ENCODE data around the gene GFAP. TPM values are rescaled to one million over a fixed set of nuclear protein-coding genes. Genes with fewer than 3 reads are reported as not detected.

Gene GFAP
- total RNA-seq, 2 experiments from 2014 or later = not detected

- no peaks in the 10 kb centered on the region for H3K36me3 ChIP-seq (ENCODE audit: insufficient read depth, low read length)
- no peaks in the 10 kb centered on the region for H3K9me3 Mint-ChIP-seq
- no peak overlapping the region for H3K4me3 ChIP-seq (ENCODE audit: low read length)
- H3K36me3 Mint-ChIP-seq (ENCODE audit: low read depth) = no peaks in the 10 kb centered on the region
- POLR2A ChIA-PET = no interaction called here
- H3K9me3 ChIP-seq (ENCODE audit: control insufficient read depth in 1 of 2, insufficient read depth in 1 of 2, low read length in 2 of 2) = no peaks in the 10 kb centered on the region
- CTCF ChIA-PET = no interaction called here
- intact Hi-C loops (cut with DNase I, micrococcal nuclease) = loop anchor here in 1 of 2 experiments (10.0 kb wide), 1 partner anchor 267 kb away; no protein-coding TSS in a partner anchor
- ATAC-seq (ENCODE audit: poor library complexity) = no peak
- DNase-seq = no peak
- TF ChIP-seq CTCF (IDR thresholded peaks at IDR 0.05) = no peak
- no peak overlapping the region for H3K4me3 Mint-ChIP-seq
- no peaks in the 10 kb centered on the region for H3K27me3 ChIP-seq (ENCODE audit: control insufficient read depth in 1 of 2, insufficient read depth in 2 of 2, low read length in 2 of 2)
- H3K4me1 ChIP-seq (ENCODE audit: insufficient read depth, low read length) = no peaks in the 10 kb centered on the region
- no peak overlapping the region for H3K27ac ChIP-seq (ENCODE audit: low read depth in 1 of 2, low read length in 2 of 2)
- no peak overlapping the region for H3K27ac Mint-ChIP-seq
- no peaks in the 10 kb centered on the region for H3K27me3 Mint-ChIP-seq
- H3K4me1 Mint-ChIP-seq (ENCODE audit: low read depth) = no peaks in the 10 kb centered on the region
These were observed 12.8 kb upstream of the GFAP start for GRCh38 chr17:44928136-44928535.

DNA sequence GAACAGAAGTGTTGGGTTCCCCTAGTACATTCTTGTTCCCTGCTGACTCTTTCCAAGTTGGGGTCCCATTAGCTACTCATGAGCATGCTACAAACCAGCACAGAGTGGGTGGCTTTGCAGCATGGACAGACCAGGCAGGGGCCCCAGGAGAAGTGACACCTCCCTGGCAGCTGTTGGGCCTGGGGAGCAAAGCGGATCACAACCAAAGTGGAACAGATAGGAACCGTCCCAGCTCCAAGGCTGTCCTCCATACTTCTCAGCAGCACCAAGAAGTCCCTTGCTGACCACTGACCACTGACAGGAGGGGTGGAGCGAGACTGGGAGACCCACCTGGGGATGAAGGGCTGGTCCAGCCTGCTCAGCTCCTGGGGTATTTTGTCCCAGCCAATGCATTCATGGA is 12.4 kb upstream of the GFAP start:
- Mint-ChIP-seq H3K27ac (no peak overlapping the region), H3K9me3 (no peaks in the 10 kb centered on the region), H3K4me1 (ENCODE audit: low read depth) (no peaks in the 10 kb centered on the region), H3K4me3 (no peak overlapping the region), H3K36me3 (ENCODE audit: low read depth) (no peaks in the 10 kb centered on the region), H3K27me3 (no peaks in the 10 kb centered on the region)
- Histone ChIP-seq H3K27me3 (ENCODE audit: control insufficient read depth in 1 of 2, insufficient read depth in 2 of 2, low read length in 2 of 2) (no peaks in the 10 kb centered on the region), H3K4me1 (ENCODE audit: insufficient read depth, low read length) (no peaks in the 10 kb centered on the region), H3K27ac (ENCODE audit: low read depth in 1 of 2, low read length in 2 of 2) (no peak overlapping the region), H3K4me3 (ENCODE audit: low read length) (no peak overlapping the region), H3K36me3 (ENCODE audit: insufficient read depth, low read length) (no peaks in the 10 kb centered on the region), H3K9me3 (ENCODE audit: control insufficient read depth in 1 of 2, insufficient read depth in 1 of 2, low read length in 2 of 2) (no peaks in the 10 kb centered on the region)
- intact Hi-C loops (cut with DNase I, micrococcal nuclease) = loop anchor here in 1 of 2 experiments (10.0 kb wide), 1 partner anchor 267 kb away; no protein-coding TSS in a partner anchor
- no peak for TF ChIP-seq CTCF (IDR thresholded peaks at IDR 0.05)
- DNase-seq = no peak
- ATAC-seq (ENCODE audit: poor library complexity) = no peak
- POLR2A ChIA-PET = no interaction called here
- CTCF ChIA-PET = no interaction called here

GRCh38 chr17:44926821-44927525 is 11.7 kb upstream of the GFAP start:
- Histone ChIP-seq H3K27me3 (ENCODE audit: control insufficient read depth in 1 of 2, insufficient read depth in 2 of 2, low read length in 2 of 2) (peaks cover 0 to 5% of the 10 kb centered on the region in 2 experiments), H3K36me3 (ENCODE audit: insufficient read depth, low read length) (no peaks in the 10 kb centered on the region), H3K9me3 (ENCODE audit: control insufficient read depth in 1 of 2, insufficient read depth in 1 of 2, low read length in 2 of 2) (no peaks in the 10 kb centered on the region), H3K27ac (ENCODE audit: low read depth in 1 of 2, low read length in 2 of 2) (no peak overlapping the region), H3K4me1 (ENCODE audit: insufficient read depth, low read length) (no peaks in the 10 kb centered on the region), H3K4me3 (ENCODE audit: low read length) (no peak overlapping the region)
- intact Hi-C loops (cut with DNase I, micrococcal nuclease) = loop anchor here in 1 of 2 experiments (10.0 kb wide), 1 partner anchor 268 kb away; no protein-coding TSS in a partner anchor
- Mint-ChIP-seq H3K36me3 (ENCODE audit: low read depth) (no peaks in the 10 kb centered on the region), H3K27me3 (no peaks in the 10 kb centered on the region), H3K9me3 (no peaks in the 10 kb centered on the region), H3K4me1 (ENCODE audit: low read depth) (no peaks in the 10 kb centered on the region), H3K4me3 (no peak overlapping the region), H3K27ac (no peak overlapping the region)
- CTCF ChIA-PET = no interaction called here
- POLR2A ChIA-PET = no interaction called here
- ATAC-seq (ENCODE audit: poor library complexity) (no peak), DNase-seq (no peak)
- TF ChIP-seq CTCF (IDR thresholded peaks at IDR 0.05) = no peak

All from CD4-positive, alpha-beta T cell (primary cell).